HAP-1 (cell line): ENCODE data around the gene SGIP1.
"Not testable (repeated sequence)": the region's sequence is repeated elsewhere in the genome, so short reads cannot be mapped to it uniquely, and the experiment has no call there.

Experiments used
- DNase-seq, 2 experiments: peaks; one replicate each; pipeline ENCODE4 v3.0.0-alpha.2; 2016 to 2020; ENCODE audit warnings: low spot score in 2 of 2
- H3K27me3 ChIP-seq: fragments of 250-450 bp; sonication (Bioruptor Pico); 2 replicates; pipeline ENCODE4 v1.5.1; 2020; ENCODE audit warnings: low read depth, mild to moderate bottlenecking, moderate library complexity
- H3K36me3 ChIP-seq: fragments of 250-450 bp; sonication (Bioruptor Pico); replicated peaks from 2 replicates; pipeline ENCODE4 v1.5.1; 2020; ENCODE audit warnings: mild to moderate bottlenecking
- H3K4me1 ChIP-seq: fragments of 250-450 bp; sonication (Bioruptor Pico); 2 replicates; pipeline ENCODE4 v1.5.1; 2020; ENCODE audit warnings: mild to moderate bottlenecking
- H3K4me3 ChIP-seq: fragments of 250-450 bp; sonication (Bioruptor Pico); 2 replicates; pipeline ENCODE4 v1.5.1; 2020; ENCODE audit warnings: mild to moderate bottlenecking, moderate library complexity
- H3K9me3 ChIP-seq: fragments of 250-450 bp; sonication (Bioruptor Pico); 2 replicates; pipeline ENCODE4 v1.5.1; 2020; ENCODE audit warnings: mild to moderate bottlenecking, moderate library complexity
- in situ Hi-C: fragments of 300-500 bp; cut with MboI; formaldehyde crosslinking; loops from 3 replicates; pipeline ENCODE4 v1.14.3; 2020; ENCODE audit warnings: low sequenced_read_pairs, inconsistent platforms, mixed read lengths

SGIP1 gene

GRCh38 chr1:66730462-66730861 lies 196.5 kb downstream of the SGIP1 start:
- Histone ChIP-seq H3K36me3 (no peaks in the 10 kb centered on the region), H3K4me1 (peaks cover 5% of the 10 kb centered on the region), H3K4me3 (no peak overlapping the region), H3K27me3 (0 out of 2 replicates have a peak, but pooled peaks cover 2% of the 10 kb centered on the region), H3K9me3 (no peaks in the 10 kb centered on the region)
- in situ Hi-C loops = loop anchor here (25.0 kb wide), 1 partner anchor 468 kb away; no protein-coding TSS in a partner anchor
- no peak for DNase-seq

DNA sequence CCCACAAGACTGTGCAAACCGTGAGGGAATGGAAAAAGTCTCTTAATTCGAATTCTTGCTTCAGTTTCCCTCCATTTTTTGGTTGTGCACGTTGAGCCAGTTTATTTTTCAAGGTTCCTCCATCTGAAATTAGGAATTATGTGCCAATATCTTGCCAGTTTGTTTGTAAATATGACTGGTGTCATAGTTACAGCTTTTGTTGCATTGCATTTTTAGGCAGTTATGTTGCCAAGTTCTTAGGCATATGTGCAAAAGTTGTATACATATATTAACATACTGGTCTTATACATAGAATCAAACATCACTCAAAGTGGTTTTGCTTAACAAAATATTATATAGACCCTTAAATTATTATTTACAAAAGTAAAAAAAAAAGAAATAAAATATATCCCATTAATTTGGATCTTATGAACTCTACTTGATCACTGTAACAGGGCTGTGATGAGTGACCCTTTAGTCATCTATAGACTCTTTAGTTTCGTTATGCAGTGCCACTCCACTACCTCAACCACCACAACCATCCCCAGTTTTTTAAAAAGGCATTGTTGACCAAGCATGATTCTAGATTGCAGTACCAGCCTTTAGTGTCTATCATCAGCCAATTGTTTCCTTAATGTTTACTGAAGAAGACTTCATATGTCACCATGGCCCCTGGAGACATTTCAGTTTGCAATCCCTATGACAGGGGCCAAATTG lies 197.4 kb downstream of the SGIP1 start:
- Histone ChIP-seq H3K36me3 (no peaks in the 10 kb centered on the region), H3K27me3 (0 out of 2 replicates have a peak, but pooled peaks cover under 1% of the 10 kb centered on the region), H3K4me1 (peaks cover 5% of the 10 kb centered on the region), H3K4me3 (no peak overlapping the region), H3K9me3 (no peaks in the 10 kb centered on the region)
- DNase-seq = no peak
- in situ Hi-C loops = loop anchor here (25.0 kb wide), 1 partner anchor 469 kb away; no protein-coding TSS in a partner anchor

GRCh38 chr1:66732407-66733166 lies 198.6 kb downstream of the SGIP1 start:
- no peak overlapping the region for H3K4me3 ChIP-seq
- H3K9me3 ChIP-seq = no peaks in the 10 kb centered on the region
- H3K4me1 ChIP-seq = peaks cover 5% of the 10 kb centered on the region
- in situ Hi-C loops = loop anchor here (25.0 kb wide), 1 partner anchor 470 kb away; no protein-coding TSS in a partner anchor
- DNase-seq = no peak
- no peaks in the 10 kb centered on the region for H3K36me3 ChIP-seq
- H3K27me3 ChIP-seq = no peaks in the 10 kb centered on the region

DNA sequence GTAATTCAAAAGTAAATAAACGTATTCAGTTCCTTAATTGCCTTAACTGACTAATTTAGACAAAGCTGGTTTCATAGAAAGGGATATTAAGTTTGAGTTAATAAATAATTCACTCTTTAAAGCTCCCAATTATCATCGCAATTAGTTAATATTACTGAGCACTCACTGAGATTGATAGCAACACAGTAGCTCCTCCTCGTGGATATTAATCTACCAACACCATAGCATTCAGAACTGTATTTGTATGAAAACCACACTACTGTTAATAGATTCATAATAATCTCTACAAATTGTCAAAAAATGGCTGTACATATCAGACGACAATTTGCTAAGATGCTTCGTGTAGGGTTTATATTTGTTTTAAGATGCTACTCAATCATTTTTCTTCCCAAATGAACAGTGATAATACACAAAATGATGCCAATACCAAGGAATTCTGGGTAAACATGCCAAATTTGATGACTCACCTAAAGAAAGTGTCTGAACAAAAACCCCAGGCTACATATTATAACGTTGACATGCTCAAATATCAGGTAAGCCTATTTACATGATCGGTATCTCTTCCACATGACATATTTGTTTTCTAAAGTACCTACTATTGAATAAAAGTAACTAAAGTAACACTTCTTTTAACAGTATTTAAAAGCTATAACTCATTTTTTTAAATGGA lies 199.5 kb downstream of the SGIP1 start:
- no peaks in the 10 kb centered on the region for H3K27me3 ChIP-seq
- in situ Hi-C loops = loop anchor here (25.0 kb wide), 1 partner anchor 471 kb away; no protein-coding TSS in a partner anchor
- DNase-seq = no peak

GRCh38 chr1:66734531-66734930 lies 200.6 kb downstream of the SGIP1 start:
- in situ Hi-C loops = loop anchor here (25.0 kb wide), 1 partner anchor 472 kb away; no protein-coding TSS in a partner anchor
- not testable (repeated sequence) for H3K36me3 ChIP-seq

More for the DNA sequence above, 199.5 kb downstream of the SGIP1 start:
- Histone ChIP-seq H3K4me3 (no peak overlapping the region), H3K4me1 (peaks cover 5% of the 10 kb centered on the region), H3K36me3 (no peaks in the 10 kb centered on the region), H3K9me3 (no peaks in the 10 kb centered on the region)

DNA sequence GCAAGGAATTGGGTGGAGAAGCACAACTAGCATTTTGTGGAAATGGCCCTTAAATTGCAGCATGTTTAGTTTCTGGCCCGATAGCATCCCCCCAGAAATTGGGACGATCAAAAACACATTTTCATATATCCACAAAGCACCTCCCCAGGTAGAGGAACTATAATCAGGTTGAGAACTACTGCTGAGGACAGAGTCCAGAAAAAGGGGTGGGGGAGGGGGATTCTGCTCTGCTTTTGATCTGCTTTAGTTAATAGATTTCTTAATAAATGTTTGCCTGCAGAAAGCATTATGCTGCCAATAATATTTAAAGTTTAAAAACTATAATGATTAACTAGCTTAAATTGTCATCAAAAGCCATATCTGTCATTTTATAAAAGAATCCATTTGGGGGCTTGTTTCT lies 203.9 kb downstream of the SGIP1 start:
- Histone ChIP-seq H3K9me3 (no peaks in the 10 kb centered on the region), H3K4me3 (no peak overlapping the region), H3K27me3 (no peaks in the 10 kb centered on the region), H3K36me3 (no peaks in the 10 kb centered on the region), H3K4me1 (peaks cover 5% of the 10 kb centered on the region)
- in situ Hi-C loops = loop anchor here (25.0 kb wide), 1 partner anchor 476 kb away; no protein-coding TSS in a partner anchor
- no peak for DNase-seq

More at GRCh38 chr1:66734531-66734930, 200.6 kb downstream of the SGIP1 start:
- H3K9me3 ChIP-seq, H3K4me3 ChIP-seq, DNase-seq, H3K4me1 ChIP-seq, H3K27me3 ChIP-seq: not testable (repeated sequence)

GRCh38 chr1:66739401-66740157 lies 205.6 kb downstream of the SGIP1 start:
- no peaks in the 10 kb centered on the region for H3K4me1 ChIP-seq
- H3K36me3 ChIP-seq = no peaks in the 10 kb centered on the region
- H3K27me3 ChIP-seq = no peaks in the 10 kb centered on the region
- H3K9me3 ChIP-seq = no peaks in the 10 kb centered on the region
- in situ Hi-C loops = loop anchor here (25.0 kb wide), 1 partner anchor 477 kb away; no protein-coding TSS in a partner anchor
- H3K4me3 ChIP-seq = no peak overlapping the region
- no peak for DNase-seq

- Histone ChIP-seq H3K4me3 (no peak overlapping the region), H3K36me3 (no peaks in the 10 kb centered on the region), H3K4me1 (no peaks in the 10 kb centered on the region), H3K27me3 (no peaks in the 10 kb centered on the region), H3K9me3 (no peaks in the 10 kb centered on the region)
- in situ Hi-C loops = loop anchor here (25.0 kb wide), 1 partner anchor 483 kb away; no protein-coding TSS in a partner anchor
- DNase-seq = no peak
Observed at GRCh38 chr1:66745451-66745850, 211.5 kb downstream of the SGIP1 start.

- H3K36me3 ChIP-seq = no peaks in the 10 kb centered on the region
- DNase-seq = no peak
- H3K9me3 ChIP-seq = no peaks in the 10 kb centered on the region
- H3K27me3 ChIP-seq = no peaks in the 10 kb centered on the region
- H3K4me3 ChIP-seq = no peak overlapping the region
- in situ Hi-C loops = loop anchor here (25.0 kb wide), 1 partner anchor 485 kb away; no protein-coding TSS in a partner anchor
- H3K4me1 ChIP-seq = no peaks in the 10 kb centered on the region
Observed at GRCh38 chr1:66747501-66747900, 213.5 kb downstream of the SGIP1 start.

GRCh38 chr1:66750577-66750976 lies 216.6 kb downstream of the SGIP1 start:
- H3K27me3 ChIP-seq = no peaks in the 10 kb centered on the region
- in situ Hi-C loops = no loop called here
- no peak for DNase-seq
- no peaks in the 10 kb centered on the region for H3K36me3 ChIP-seq
- H3K4me1 ChIP-seq = no peaks in the 10 kb centered on the region
- H3K9me3 ChIP-seq = no peaks in the 10 kb centered on the region
- no peak overlapping the region for H3K4me3 ChIP-seq

DNA sequence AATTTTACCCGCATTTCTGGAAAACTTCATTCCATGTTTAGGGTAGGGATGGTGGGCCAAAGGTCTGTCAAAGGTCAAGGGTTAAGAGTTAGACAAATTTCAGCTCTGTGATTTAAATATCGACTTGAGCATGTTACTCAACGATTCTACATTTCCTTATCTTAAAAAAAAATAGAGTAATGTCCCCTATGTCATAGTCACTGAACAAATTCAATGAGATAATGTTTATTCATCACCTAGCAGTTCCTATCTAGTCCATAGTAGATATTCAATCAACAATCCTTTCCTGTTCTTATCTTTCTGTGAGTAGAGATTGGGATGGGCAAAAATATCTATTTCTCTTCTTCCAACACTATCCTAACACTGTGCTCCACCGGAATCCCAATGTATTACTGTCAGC lies 217.2 kb downstream of the SGIP1 start:
- in situ Hi-C loops = no loop called here
- no peaks in the 10 kb centered on the region for H3K27me3 ChIP-seq
- no peaks in the 10 kb centered on the region for H3K9me3 ChIP-seq
- no peaks in the 10 kb centered on the region for H3K4me1 ChIP-seq
- no peak overlapping the region for H3K4me3 ChIP-seq
- no peak for DNase-seq
- no peaks in the 10 kb centered on the region for H3K36me3 ChIP-seq

DNA sequence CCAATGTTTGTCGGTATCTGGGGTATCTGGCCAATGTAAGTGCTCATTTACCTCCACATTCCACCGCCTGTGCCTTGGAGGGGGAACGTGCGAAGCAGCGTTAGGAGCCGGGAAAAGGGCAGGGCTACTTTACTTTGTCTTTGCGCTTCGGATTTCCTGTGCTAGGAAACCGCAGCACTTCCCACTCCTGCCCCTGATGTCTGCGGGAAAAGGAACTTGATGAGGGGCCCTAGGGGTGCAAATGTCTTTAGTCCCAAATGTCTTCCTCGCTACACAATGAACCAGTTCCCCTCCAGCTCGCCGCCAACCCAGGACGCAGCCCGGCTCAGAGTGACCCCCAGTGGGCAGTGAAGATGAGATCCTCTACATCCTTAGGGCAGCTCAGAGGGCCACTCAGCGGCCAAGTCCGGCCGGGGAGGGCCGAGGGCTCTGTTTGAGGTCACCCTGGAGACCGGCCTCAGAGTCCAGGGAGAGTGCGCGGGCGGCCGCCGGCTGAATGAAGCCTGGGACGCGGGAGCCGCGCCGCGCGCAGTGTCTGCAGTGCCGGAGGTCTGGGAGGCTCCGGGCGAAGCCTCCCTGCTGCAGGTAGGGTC lies 218.1 kb downstream of the SGIP1 start, which contains the start of gene DYNLT5:
DYNLT5 (plus strand) TSS at position 460 of the 593 bp plus-strand sequence. CDS start 2,200 bp downstream, outside the sequence.
- peak in 1 of 2 experiments; percentile 31 for DNase-seq
- H3K36me3 ChIP-seq = no peaks in the 10 kb centered on the region
- in situ Hi-C loops = no loop called here
- no peaks in the 10 kb centered on the region for H3K9me3 ChIP-seq
- no peaks in the 10 kb centered on the region for H3K4me1 ChIP-seq
- peak within 1 kb of the TSS; percentile 11; the same call in 1 of the 2 replicates for H3K4me3 ChIP-seq
- H3K27me3 ChIP-seq = no peaks in the 10 kb centered on the region
